ENCODE data around the gene TNIP2. TPM values are rescaled to one million over a fixed set of nuclear protein-coding genes. Genes with fewer than 3 reads are reported as not detected.
"Not testable (repeated sequence)": the region's sequence is repeated elsewhere in the genome, so short reads cannot be mapped to it uniquely, and the experiment has no call there.

TNIP2 gene
- total RNA-seq, 1 donor from 2014 or later, result 47.0 TPM

- intact Hi-C loops (cut with micrococcal nuclease), result loop anchor here (1.0 to 5.0 kb wide), 3 partner anchors 10 to 209 kb away; partner anchors contain the start of genes FAM193A and TNIP2
These were observed 9.9 kb downstream of the TNIP2 start for GRCh38 chr4:2745981-2746806.

- intact Hi-C loops (cut with micrococcal nuclease), result loop anchor here (5.0 kb wide), 1 partner anchor 192 kb away; no protein-coding TSS in a partner anchor
These were observed 10.6 kb downstream of the TNIP2 start for GRCh38 chr4:2745516-2745915.

- intact Hi-C loops (cut with micrococcal nuclease), result loop anchor here (5.0 kb wide), 1 partner anchor 193 kb away; no protein-coding TSS in a partner anchor
These were observed 11.4 kb downstream of the TNIP2 start for GRCh38 chr4:2744576-2745270.

- intact Hi-C loops (cut with micrococcal nuclease), result no loop called here
These were observed 12.4 kb downstream of the TNIP2 start for GRCh38 chr4:2743518-2744445.

- intact Hi-C loops (cut with micrococcal nuclease), result no loop called here
These were observed 13.2 kb downstream of the TNIP2 start for GRCh38 chr4:2742823-2743517.

DNA sequence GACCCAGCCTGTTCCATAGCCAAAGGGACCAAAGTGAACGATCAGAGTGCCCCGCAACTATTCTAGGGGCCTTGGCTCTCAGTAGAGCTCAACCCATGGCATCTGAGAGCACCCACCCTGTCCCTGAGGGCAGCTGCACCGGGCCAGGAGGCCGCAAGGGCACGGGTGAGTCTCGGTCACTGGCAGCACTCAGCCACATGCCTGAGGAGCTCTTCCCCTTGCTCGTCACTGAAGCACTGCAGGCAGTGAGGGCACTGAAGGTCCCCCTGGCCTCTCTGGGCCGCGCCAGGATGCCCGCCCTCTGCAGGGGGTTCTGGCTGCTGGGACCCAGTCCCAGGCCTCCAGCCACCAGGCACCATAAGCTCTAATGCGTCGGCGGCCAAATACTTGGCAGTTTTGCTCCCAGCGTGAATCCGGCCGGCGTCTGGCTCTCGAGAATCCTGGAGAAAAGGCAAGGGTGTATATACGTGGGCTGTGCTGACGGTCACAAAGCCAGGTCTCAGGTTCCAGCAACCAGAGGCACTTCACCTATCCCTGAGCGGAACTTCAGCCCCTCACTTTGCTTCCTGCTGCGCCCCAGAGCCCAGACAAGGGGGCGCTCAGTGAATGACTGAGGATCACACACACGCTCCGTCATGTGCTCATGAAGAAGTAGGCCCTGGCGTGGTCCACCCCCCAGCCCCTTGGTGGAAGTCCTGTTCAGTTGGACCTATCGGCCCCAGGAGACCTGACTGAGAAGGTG, 13.9 kb downstream of the TNIP2 start:
- intact Hi-C loops (cut with micrococcal nuclease), result no loop called here

- intact Hi-C loops (cut with micrococcal nuclease), result no loop called here
These were observed 14.5 kb downstream of the TNIP2 start for GRCh38 chr4:2741626-2742025.

DNA sequence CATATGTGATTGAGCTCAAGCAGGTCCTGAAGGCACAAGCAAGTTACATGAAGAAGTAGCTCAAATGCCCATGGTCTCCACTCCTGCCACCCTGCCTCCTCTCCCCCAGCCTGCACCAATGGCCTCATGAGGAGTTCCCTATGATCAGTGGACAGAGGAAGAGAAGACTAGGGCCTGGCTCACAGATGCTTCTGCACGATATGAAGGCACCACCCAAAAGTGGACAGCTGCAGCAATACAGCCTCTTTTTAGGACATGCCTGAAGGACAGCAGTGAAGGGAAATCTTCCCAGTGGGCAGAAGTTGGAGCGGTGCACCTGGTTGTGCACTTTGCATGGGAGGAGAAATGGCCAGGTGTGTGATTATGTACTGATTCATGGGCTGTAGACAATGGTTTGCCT, 17.8 kb downstream of the TNIP2 start:
- intact Hi-C loops (cut with micrococcal nuclease), result not testable (repeated sequence)

DNA sequence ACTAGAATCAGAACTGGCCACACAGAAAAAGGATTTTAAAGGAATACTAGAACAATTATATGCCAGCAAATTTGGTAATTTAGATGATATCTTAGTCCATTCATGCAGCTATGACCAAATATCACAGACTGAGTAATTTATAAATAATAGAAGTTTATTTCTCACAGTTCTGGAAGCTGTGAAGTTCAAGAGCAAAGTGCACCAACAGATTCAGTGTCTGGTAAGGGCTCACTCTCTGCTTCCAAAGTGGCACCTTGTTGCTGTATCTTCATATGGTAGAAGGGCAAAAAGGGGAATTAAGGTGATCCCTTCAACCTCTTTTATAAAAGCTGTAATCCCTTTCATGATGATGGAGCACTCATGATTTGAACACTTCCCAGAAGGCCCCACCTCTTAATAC, 20.3 kb downstream of the TNIP2 start:
- intact Hi-C loops (cut with micrococcal nuclease), result no loop called here

DNA sequence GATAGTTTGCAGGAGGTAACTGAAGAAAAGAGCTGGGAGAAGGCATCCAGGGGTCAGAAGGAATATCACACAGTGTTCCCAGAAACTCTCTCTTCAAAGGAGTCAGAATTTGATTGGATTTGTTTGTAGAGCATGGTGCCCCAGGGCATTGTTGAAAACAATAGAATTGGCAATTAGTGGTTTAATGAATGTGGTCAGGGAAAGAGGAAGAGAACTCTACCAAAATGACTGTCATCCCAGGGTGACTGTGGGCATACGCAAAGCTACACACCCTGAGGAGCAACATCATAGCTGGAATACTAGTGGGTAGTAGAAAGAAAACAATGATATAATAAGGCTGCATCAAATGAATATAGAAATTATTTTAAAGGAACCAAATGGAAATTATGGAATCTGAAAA, 21.5 kb downstream of the TNIP2 start:
- intact Hi-C loops (cut with micrococcal nuclease), result no loop called here

DNA sequence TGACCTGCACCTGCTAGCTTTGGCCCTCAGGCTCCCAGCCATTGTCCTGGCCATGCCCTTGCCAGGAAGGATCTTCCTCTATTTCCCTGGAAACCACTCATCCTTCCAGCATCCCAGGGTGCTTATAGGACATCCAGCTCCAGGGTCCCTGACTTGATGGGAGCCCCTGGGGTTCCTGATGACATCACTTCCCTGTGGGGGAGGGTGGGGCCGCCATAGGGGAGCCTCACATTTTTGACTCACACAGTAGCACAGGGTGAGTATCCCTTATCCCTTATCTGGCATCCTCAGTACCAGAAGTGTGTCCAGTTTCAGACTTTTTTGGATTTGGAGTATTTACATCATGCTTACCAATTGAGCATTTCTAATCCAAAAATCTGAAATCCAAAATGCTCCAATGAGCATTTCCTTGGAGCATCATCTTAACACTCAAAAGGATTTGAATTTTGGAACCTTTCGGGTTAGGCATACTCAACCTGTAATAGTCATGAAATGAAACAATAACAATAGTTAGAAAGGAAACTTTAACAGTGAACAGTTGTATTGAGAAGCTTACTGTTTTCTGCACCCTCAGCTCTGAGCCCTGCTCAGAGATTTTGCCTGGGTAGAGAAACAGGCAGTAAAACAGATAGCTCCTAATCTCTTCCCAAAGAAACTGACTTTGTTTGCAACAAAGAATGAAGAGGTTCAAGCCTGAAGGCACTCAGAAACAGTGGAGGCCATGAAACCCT, 22.1 kb downstream of the TNIP2 start:
- intact Hi-C loops (cut with micrococcal nuclease), result no loop called here

- intact Hi-C loops (cut with micrococcal nuclease), result no loop called here
These were observed 22.9 kb downstream of the TNIP2 start for GRCh38 chr4:2733001-2733843.

GRCh38 chr4:2732526-2732925, 23.6 kb downstream of the TNIP2 start:
- intact Hi-C loops (cut with micrococcal nuclease), result no loop called here

GRCh38 chr4:2731907-2732317, 24.2 kb downstream of the TNIP2 start:
- intact Hi-C loops (cut with micrococcal nuclease), result no loop called here

- intact Hi-C loops (cut with micrococcal nuclease), result no loop called here
These were observed 26.6 kb downstream of the TNIP2 start for GRCh38 chr4:2729533-2729875.

GRCh38 chr4:2728806-2729532, 27.2 kb downstream of the TNIP2 start:
- intact Hi-C loops (cut with micrococcal nuclease), result no loop called here

GRCh38 chr4:2728221-2728620, 27.9 kb downstream of the TNIP2 start:
- intact Hi-C loops (cut with micrococcal nuclease), result no loop called here

DNA sequence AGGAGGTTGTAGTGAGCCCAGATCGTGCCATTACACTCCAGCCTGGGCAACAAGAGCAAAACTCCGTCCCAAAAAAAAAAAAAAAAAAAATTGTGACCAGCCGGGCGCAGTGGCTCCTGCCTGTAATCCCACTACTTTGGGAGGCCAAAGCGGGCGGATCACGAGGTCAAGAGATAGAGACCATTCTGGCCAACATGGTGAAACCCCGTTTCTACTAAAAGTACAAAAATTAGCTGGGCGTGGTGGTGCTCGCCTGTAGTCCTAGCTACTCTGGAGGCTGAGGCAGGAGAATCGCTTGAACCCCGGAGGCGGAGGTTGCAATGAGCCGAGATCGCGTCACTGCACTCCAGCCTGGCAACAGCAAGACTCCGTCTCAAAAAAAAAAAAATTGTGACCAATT, 29.3 kb downstream of the TNIP2 start:
- intact Hi-C loops (cut with micrococcal nuclease), result not testable (repeated sequence)
